Neural progenitor cell (in vitro differentiated cells): ENCODE results near the gene AHI1.

Experiments used
- EZH2phosphoT487 ChIP-seq: fragments of 200-600 bp; sonication (generic); IDR thresholded peaks from 2 replicates; pipeline ENCODE4 v1.6.1; 2017; ENCODE audit warnings: antibody characterized with exemption
- TF ChIP-seq, protein P1 (sequence below): fragments of 200-600 bp; sonication (generic); IDR thresholded peaks from 2 replicates; pipeline ENCODE4 v1.5.1; 2017; ENCODE audit warnings: antibody characterized with exemption, mild to moderate bottlenecking

GRCh38 chr6:135449246-135449645, 48.3 kb downstream of the AHI1 start:
- TF ChIP-seq, protein P1, sequence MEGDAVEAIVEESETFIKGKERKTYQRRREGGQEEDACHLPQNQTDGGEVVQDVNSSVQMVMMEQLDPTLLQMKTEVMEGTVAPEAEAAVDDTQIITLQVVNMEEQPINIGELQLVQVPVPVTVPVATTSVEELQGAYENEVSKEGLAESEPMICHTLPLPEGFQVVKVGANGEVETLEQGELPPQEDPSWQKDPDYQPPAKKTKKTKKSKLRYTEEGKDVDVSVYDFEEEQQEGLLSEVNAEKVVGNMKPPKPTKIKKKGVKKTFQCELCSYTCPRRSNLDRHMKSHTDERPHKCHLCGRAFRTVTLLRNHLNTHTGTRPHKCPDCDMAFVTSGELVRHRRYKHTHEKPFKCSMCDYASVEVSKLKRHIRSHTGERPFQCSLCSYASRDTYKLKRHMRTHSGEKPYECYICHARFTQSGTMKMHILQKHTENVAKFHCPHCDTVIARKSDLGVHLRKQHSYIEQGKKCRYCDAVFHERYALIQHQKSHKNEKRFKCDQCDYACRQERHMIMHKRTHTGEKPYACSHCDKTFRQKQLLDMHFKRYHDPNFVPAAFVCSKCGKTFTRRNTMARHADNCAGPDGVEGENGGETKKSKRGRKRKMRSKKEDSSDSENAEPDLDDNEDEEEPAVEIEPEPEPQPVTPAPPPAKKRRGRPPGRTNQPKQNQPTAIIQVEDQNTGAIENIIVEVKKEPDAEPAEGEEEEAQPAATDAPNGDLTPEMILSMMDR: no peak
- TF ChIP-seq EZH2phosphoT487: no peak
